ENCODE data around the gene KLKB1. TPM values are rescaled to one million over a fixed set of nuclear protein-coding genes. Genes with fewer than 3 reads are reported as not detected.
"Not testable (repeated sequence)": the region's sequence is repeated elsewhere in the genome, so short reads cannot be mapped to it uniquely, and the experiment has no call there.

The KLKB1 gene
- total RNA-seq, 1 donor = 0.18 TPM

DNA sequence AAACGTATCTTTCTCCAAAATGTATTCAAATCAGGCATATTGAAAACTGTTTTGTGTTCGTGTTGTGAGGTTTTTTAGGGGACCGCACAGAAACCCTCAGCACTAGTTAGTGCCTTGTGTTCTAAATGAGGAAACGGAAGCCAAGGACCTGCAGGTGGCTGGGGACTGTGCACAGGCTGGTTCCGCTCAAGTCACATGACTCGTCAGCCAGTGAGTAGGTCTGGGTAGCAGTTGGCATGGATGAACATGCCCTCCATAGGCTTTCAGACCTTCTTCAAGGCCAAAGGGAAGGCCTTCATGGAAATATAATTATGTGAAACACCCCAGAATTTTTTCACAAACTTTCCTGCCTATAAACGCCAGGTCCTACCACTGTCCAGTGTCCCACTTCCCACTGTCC is 37.4 kb downstream of the KLKB1 start:
- no peak overlapping the region for H3K4me3 ChIP-seq (ENCODE audit: low read depth, low read length)
- TF ChIP-seq CTCF (IDR thresholded peaks at IDR 0.05; ENCODE audit: insufficient read depth, low read length) = no peak
- DNase-seq (ENCODE audit: low read depth) = no peak

DNA sequence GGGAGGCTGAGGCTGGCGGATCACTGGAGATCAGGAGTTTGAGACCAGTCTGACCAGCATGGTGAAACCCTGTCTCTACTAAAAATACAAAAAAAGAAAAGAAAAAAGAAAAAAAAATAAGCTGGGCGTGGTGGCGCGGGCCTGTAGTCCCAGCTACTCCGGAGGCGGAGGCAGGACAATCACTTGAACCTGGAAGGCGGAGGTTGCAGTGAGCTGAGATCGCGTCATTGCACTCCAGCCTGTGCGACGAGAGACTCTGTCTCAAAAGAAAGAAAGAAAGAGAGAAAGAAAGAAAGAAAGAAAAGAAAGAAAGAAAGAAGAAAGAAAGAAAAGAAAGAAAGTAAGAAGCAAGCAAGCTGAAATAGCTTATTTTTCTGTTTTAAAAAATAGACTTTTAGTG is 37.9 kb downstream of the KLKB1 start:
- DNase-seq (ENCODE audit: low read depth); H3K4me3 ChIP-seq (ENCODE audit: low read depth, low read length): not testable (repeated sequence)

DNA sequence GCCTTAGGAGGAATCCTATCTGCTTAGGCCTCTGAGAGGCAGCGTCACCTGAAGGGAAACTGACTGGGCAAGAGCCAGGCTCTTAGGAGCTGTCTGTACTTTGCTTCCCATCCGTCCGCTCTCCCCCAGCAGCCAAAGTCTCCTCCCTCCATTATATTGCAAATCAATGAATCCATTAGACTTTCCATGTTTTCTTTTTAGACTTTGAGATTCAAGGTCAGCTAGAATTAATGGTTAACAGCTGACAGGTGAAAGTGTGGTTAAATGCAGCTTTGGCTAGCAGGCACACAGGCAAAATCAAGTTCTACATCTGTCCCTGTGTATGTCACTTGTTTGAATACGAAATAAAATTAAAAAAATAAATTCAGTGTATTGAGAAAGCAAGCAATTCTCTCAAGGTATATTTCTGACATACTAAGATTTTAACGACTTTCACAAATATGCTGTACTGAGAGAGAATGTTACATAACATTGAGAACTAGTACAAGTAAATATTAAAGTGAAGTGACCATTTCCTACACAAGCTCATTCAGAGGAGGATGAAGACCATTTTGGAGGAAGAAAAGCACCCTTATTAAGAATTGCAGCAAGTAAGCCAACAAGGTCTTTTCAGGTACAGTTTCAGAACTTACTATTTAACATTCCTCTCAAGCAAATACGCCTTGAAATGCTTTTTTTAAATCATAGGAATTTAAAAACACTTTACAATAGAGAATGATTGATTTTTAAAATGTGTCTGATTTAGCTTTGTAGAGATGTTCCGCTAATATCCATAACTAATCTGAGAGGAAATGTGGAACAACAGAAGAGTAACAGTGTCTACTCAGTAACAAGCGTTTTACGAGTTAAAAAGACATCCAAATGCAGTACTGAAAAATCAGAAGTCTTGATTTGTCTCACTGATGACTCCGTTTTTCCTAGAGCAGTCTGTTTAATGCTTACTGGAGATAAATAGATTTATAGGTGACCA is 38.7 kb downstream of the KLKB1 start, which contains the start of gene F11:
Gene F11 (plus strand): TSS at position 507 of the 970 bp plus-strand sequence. CDS start 948 bp downstream, outside the sequence.
- no peak within 1 kb of the TSS for H3K4me3 ChIP-seq (ENCODE audit: low read depth, low read length)
- no peak for TF ChIP-seq CTCF (IDR thresholded peaks at IDR 0.05; ENCODE audit: insufficient read depth, low read length)

DNA sequence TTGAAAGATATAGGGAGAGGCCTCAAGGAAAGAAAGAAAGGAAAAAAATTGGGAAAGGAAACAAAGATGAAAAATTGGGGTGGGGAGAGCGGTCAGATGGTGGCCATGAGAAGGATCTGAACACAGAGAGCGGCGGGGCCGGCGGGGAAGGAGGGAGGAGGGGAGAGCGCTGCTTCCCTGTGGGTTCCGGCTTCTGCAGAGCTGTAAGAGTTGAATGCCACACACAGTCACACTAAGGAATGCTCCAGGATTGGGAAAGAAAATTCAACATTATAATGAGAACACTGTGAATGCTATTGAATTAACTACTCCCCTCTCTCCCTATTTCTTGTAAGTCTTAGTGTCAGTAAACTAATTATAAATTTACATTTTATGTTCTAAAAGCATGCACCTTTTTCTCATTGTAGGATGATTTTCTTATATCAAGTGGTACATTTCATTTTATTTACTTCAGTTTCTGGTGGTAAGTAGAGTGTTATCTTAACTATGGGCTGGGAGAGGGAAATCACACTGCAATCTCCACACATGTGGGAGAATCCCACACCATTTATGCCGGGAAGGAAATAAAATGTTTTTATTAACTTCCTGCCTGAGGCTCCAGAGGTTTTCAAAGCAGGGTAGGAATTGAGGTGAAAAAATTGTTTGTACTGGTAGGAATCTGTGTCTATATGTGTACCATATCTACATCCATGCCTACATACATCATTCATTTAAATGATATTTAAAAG is 39.6 kb downstream of the KLKB1 start:
- TF ChIP-seq CTCF (IDR thresholded peaks at IDR 0.05; ENCODE audit: insufficient read depth, low read length) = no peak
- no peak overlapping the region for H3K4me3 ChIP-seq (ENCODE audit: low read depth, low read length)
- no peak for DNase-seq (ENCODE audit: low read depth)

More for the DNA sequence above, 38.7 kb downstream of the KLKB1 start, which contains the start of gene F11:
- DNase-seq (ENCODE audit: low read depth) = no peak

GRCh38 chr4:186271081-186271678 is 43.9 kb downstream of the KLKB1 start:
- H3K4me3 ChIP-seq (ENCODE audit: low read depth, low read length) = no peak overlapping the region
- TF ChIP-seq CTCF (IDR thresholded peaks at IDR 0.05; ENCODE audit: insufficient read depth, low read length) = no peak
- no peak for DNase-seq (ENCODE audit: low read depth)

DNA sequence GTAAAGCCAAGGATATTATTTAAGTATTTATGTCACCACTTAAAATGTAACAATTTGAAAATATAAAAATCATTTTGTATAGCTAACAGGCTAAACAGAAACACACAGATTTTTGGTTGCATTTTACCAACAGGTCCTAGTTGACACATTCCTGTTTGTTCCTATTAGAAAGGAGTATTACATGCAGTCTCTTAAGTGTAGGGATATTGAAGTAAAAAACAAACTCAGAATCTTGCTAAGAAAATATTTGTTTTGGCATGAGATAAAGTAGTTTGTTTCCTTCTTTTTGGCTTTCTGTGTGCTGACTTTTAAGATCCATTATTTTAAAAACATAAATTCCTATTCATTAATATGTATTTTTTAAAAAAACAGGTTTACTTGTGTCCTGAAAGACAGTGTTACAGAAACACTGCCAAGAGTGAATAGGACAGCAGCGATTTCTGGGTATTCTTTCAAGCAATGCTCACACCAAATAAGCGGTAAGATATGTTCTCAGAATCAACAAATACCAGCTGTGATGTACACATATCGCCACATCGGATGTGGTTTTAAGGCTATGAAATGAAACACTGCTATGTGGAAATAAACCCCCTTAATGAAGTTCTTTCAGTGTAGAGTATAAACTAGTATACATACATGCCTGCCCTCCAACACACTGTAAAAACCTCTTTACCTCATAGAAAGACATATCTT is 45.5 kb downstream of the KLKB1 start:
- no peak for TF ChIP-seq CTCF (IDR thresholded peaks at IDR 0.05; ENCODE audit: insufficient read depth, low read length)
- H3K4me3 ChIP-seq (ENCODE audit: low read depth, low read length) = no peak overlapping the region
- no peak for DNase-seq (ENCODE audit: low read depth)

DNA sequence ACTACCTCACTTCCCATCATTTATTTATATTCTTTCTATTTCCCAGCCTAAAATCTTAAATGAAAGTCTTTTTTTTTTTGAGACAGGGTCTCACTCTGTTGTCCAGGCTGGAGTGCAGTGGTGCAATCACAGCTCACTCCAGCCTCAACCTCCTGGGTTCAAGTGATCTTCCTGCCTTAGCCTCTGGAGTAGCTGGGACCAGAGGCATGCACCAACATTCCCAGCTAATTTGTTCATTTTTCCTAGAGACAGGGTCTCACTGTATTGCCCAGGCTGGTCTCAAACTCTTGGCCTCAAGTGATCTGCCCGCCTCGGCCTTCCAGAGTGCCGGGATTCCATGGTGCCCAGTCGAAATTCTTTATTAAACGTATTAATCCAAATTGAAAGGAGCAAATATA is 46.1 kb downstream of the KLKB1 start:
- not testable (repeated sequence) for DNase-seq (ENCODE audit: low read depth); H3K4me3 ChIP-seq (ENCODE audit: low read depth, low read length)
